ENCODE measurements around the gene SENP6. TPM values are rescaled to one million over a fixed set of nuclear protein-coding genes. Genes with fewer than 3 reads are reported as not detected.

The SENP6 gene
- total RNA-seq, 1 experiment from 2014 or later: 116 TPM

DNA sequence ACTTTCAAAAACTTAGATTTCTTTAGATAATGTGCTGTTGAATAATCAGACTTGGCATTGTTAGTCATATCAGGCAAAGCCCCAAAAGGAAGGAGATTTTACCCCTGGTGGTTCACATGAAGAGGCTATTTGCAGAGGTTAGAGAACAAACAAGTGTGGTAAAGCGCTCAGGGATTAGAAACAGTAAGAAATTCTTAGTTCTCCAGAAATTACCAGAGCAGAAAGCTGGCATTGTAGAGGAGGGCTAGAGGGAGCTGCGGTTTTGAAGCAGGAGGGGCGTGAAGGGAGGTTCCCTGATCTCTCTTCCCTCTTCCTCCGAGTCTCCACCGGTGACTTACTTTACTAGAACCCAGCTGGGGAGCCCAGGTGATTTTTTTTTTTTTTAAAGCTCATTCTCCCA lies 157.5 kb downstream of the SENP6 start:
- Histone ChIP-seq H3K9ac (ENCODE audit: extremely low read depth, insufficient read length, low read length) (no peak overlapping the region), H3K4me1 (ENCODE audit: insufficient read depth, low read length) (no peaks in the 10 kb centered on the region), H4K5ac (ENCODE audit: insufficient read length, low read depth, low read length) (no peak overlapping the region), H4K20me1 (ENCODE audit: control insufficient read depth, insufficient read depth, insufficient read length) (no peaks in the 10 kb centered on the region), H2AK5ac (ENCODE audit: insufficient read length, low read length) (no peak overlapping the region), H3K14ac (ENCODE audit: insufficient read depth, low read length) (no peak overlapping the region), H3T11ph (ENCODE audit: low read length) (no peak overlapping the region), H4K91ac (ENCODE audit: insufficient read length, low read depth, low read length) (no peak overlapping the region), H3K27me3 (ENCODE audit: insufficient read depth, low read length) (no peaks in the 10 kb centered on the region), H3K4me2 (ENCODE audit: insufficient read depth, insufficient read length, low read length) (no peak overlapping the region), H3K27ac (ENCODE audit: insufficient read length, low read depth, low read length) (no peak overlapping the region), H2AFZ (ENCODE audit: low read length) (no peak overlapping the region), H3K79me1 (ENCODE audit: insufficient read depth, low read depth, low read length, poor library complexity, severe bottlenecking) (no peaks in the 10 kb centered on the region), H3K18ac (ENCODE audit: insufficient read length, low read depth, low read length) (no peak overlapping the region), H3K79me2 (ENCODE audit: insufficient read depth, low read length) (no peaks in the 10 kb centered on the region), H4K8ac (replicated peaks; ENCODE audit: insufficient read length, low read depth, low read length) (no peak overlapping the region), H2BK20ac (ENCODE audit: low read depth, low read length, poor library complexity, severe bottlenecking) (no peak overlapping the region), H2BK120ac (ENCODE audit: low read depth, low read length, poor library complexity, severe bottlenecking) (no peak overlapping the region), H3K9me3 (ENCODE audit: control insufficient read depth, low read depth, low read length) (no peaks in the 10 kb centered on the region), H3K4ac (ENCODE audit: low read depth, low read length) (no peak overlapping the region), H3K56ac (ENCODE audit: insufficient read length, low read depth, low read length) (no peak overlapping the region), H2BK12ac (ENCODE audit: insufficient read length, low read depth, low read length) (no peak overlapping the region), H2BK15ac (ENCODE audit: low read depth, low read length) (no peak overlapping the region), H3K23ac (ENCODE audit: insufficient read length, low read depth, low read length) (no peak overlapping the region), H2BK5ac (ENCODE audit: insufficient read length, low read length) (no peak overlapping the region), H3K23me2 (ENCODE audit: insufficient read length, low read depth, low read length, poor library complexity, severe bottlenecking) (no peaks in the 10 kb centered on the region)
- no CpG with 5 or more reads among the region's 5 CpGs for WGBS (ENCODE audit: extremely low coverage, insufficient read length, low lambda C conversion rate)
- TF ChIP-seq, protein P1, sequence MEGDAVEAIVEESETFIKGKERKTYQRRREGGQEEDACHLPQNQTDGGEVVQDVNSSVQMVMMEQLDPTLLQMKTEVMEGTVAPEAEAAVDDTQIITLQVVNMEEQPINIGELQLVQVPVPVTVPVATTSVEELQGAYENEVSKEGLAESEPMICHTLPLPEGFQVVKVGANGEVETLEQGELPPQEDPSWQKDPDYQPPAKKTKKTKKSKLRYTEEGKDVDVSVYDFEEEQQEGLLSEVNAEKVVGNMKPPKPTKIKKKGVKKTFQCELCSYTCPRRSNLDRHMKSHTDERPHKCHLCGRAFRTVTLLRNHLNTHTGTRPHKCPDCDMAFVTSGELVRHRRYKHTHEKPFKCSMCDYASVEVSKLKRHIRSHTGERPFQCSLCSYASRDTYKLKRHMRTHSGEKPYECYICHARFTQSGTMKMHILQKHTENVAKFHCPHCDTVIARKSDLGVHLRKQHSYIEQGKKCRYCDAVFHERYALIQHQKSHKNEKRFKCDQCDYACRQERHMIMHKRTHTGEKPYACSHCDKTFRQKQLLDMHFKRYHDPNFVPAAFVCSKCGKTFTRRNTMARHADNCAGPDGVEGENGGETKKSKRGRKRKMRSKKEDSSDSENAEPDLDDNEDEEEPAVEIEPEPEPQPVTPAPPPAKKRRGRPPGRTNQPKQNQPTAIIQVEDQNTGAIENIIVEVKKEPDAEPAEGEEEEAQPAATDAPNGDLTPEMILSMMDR (conservative IDR thresholded peaks at IDR 0.05): no peak
- H3K9me3 Mint-ChIP-seq: no peaks in the 10 kb centered on the region
- H3K27me3 Mint-ChIP-seq (ENCODE audit: low read depth): no peaks in the 10 kb centered on the region
- H3K27ac Mint-ChIP-seq: peak overlapping the region; percentile 14 to 80 (median 55); a peak in 4 of 7 replicates
- H3K4me1 Mint-ChIP-seq: peaks cover 14 to 18% of the 10 kb centered on the region in 2 experiments
- H3K36me3 Mint-ChIP-seq (ENCODE audit: insufficient read depth in 1 of 3, low read depth in 3 of 3): peaks cover 0 to 8% (median 0%) of the 10 kb centered on the region in 3 experiments; a peak in 4 of 7 replicates
- DNase-seq: no peak
- no peak overlapping the region for H3K4me3 Mint-ChIP-seq

All from H9 (cell line).